Stimulated activated CD8-positive, alpha-beta memory T cell treated with anti-CD3 and anti-CD28 coated beads, Interleukin-12 subunit alpha, Interleukin-12 subunit beta, amount 100 ng/mL, for 24 hours (primary cell): ENCODE results near the gene CHCHD6.

Experiments used
- DNase-seq: peaks from one replicate; pipeline ENCODE4 v3.0.0-alpha.2; 2020; ENCODE audit errors: extremely low read depth

The CHCHD6 gene

GRCh38 chr3:126859415-126860246 is 155.6 kb downstream of the CHCHD6 start:
- no peak for DNase-seq

GRCh38 chr3:126865736-126866135 is 161.7 kb downstream of the CHCHD6 start:
- DNase-seq = no peak

DNA sequence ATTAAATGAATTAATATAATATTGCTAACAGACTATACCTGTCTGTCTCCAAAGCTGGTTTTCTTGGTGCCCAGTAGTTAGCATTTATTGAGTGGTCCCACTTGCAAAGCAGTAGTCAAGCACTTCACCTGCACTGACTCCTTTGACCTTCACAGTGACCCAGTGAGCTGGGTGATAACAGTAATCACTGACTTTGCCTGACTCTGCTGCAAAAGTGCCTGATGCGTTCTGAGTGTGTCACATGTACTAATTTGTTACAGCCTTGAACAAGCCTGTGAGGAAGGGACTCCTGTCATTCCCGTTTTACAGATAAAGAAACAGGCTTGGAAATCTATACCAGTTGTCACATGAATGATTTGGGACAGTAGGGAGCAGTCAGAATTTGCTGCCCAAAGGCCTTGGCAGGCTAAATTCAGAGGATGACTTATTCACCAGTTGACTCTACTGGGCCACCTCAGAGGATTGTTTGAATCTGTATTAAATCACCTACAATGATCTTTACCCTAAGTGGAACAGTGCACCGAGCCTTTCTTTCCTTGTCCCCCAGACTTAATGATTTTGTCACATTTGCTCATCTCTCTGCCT is 162.2 kb downstream of the CHCHD6 start:
- no peak for DNase-seq

DNA sequence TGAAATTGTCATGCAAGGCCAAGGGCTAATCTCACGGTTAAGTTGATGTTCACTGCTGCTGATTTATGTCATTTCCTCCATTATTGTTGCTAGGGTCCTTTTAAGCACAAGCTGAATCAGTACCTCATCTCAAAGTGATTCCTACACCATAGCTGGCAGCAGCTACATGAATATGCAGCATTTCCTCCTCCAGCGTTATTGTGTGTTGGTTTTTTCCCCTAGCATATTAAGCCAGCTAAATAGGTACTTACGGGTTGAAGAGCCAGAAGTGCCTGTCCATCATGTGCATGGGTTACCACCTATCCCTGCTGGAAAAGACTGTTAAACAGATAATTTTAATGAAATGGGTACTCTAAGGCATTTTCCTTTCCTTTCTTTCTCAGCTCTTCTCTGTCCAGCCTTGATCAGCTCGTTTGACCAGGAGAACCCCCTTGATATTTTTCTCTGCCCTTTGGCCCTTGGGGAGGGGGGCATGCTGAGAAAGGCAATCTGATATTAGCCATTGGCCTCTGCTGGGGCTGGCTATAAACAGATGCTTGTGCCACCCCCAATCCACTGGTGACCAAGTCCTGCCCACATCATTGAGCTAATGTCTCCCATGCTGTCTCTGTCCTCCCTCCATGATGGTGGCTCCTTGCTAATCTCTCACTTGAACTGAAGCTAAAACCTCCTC is 163.3 kb downstream of the CHCHD6 start:
- DNase-seq = no peak

DNA sequence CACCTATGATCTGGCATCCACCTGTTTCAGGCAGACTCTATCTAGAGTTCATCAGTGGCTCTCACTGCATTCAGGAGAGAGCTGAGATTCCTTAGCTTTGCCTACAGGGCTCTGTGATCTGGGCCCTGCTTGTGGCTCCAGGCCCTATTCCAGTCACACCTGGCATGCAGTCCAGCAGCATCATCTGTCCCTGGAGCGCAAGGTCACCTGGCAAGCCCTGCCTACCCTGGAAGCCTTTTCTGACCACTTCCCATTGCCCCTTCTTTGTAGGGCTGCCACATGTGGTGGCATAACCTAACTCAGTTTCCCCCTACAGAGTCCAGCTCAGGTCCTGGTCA is 163.8 kb downstream of the CHCHD6 start:
- no peak for DNase-seq

DNA sequence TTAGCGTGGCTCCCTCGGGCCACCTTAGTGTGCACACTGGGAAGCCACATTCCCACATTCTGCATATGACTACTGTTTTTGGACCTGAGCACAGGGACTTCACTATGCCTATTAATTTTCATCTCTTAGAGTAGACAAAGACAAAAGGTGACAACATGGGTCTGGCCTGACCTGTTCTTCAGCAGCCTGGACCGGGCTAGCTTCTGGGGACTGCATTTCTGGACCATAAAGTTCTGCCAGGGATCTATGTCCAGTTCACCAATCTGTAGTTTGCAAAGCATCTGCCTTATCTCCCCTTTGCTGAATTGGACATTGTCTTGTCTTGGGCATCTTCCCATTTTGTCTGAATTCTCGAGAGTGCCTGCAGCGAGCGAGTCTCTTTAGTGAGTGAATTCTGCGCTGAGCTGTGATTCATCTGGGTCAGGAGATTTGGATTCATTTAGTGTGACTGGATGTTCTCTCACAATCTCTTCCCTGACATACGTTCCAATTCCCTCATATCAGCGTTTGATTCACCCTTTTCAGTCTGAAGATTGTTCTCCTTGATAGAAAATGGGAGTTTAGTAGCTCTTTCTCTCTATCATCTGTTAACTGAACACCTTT is 166.7 kb downstream of the CHCHD6 start:
- no peak for DNase-seq

GRCh38 chr3:126872701-126873342 is 168.8 kb downstream of the CHCHD6 start:
- DNase-seq = no peak

DNA sequence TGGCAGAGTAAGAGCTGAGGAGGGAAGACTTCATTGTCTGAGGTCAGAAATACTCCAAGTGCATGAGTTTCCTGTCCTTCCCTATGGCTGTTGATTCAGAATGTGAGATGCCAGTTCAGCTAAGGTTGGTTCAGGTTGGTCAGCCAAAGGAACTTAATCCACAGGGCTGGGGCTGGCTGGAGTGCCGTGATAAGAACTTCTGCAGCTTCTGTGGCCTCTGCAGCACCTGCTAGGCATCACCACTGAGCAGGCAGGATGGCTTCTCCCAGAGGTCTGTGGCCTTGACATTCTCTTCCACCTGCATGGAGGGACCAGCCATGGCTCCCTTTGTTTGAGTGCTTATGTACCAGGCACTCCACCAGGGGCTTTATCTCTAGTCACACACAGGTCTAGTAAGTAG is 169.4 kb downstream of the CHCHD6 start:
- DNase-seq = no peak

GRCh38 chr3:126878664-126879063 is 174.6 kb downstream of the CHCHD6 start:
- no peak for DNase-seq

DNA sequence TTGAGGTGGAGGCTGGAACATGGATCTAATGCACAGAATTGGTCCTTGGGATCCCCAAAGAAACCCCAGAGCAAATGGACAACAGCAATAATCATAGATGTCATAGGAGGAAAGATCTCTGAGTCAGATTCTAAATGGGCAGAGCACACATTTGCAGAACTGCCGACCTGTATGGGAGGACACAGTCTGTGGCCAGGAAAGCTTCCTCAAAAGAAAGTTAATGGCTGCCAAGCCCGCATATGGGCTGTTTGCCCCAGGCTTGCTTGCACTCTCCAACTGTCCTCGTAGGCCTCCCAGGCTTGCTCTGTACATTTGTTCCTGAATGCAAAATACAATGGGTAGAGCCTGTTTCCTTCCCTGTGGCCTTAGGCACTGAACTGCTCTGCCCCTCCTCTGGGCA is 176.9 kb downstream of the CHCHD6 start:
- no peak for DNase-seq

- no peak for DNase-seq
Observed at GRCh38 chr3:126881861-126882260, 177.8 kb downstream of the CHCHD6 start.

GRCh38 chr3:126883241-126883640 is 179.2 kb downstream of the CHCHD6 start:
- DNase-seq = no peak

DNA sequence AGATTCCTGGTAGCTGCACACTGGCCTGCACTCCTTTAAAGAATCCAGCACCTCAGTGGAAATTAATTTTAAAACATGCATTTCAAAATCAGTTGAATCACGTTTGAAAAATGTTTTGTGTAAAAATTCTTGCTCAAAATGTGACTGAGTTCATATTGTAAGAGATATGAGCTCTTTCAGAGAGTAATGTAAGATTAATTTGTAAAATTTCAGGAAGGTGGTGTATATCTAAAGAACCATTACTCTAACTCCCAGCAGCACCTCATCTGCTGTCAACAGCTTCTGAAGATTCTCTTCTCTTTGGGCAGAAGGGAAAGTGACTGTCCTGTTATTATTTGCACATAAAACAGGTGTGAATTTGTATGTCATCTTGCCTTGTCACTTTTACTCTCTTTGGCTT is 181.4 kb downstream of the CHCHD6 start:
- DNase-seq = no peak

DNA sequence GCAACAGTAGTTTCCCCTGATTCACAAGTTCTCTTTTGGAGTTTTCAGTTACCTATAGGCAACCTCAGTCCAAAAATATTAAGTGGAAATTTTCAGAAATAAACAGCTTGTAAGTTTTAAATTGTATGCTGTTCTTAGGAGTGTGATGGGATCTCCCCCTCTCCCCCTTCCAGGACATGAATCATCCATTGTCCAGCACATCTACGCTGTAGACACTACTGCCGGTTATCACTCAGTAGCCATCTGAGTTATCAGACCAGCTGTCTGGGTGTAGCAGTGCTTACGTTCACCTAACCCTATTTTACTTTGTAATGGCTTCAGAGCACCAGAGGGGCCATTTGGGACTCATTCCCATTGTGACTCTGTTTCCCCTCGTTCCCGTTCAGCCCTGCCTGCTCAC is 182.2 kb downstream of the CHCHD6 start:
- no peak for DNase-seq

DNA sequence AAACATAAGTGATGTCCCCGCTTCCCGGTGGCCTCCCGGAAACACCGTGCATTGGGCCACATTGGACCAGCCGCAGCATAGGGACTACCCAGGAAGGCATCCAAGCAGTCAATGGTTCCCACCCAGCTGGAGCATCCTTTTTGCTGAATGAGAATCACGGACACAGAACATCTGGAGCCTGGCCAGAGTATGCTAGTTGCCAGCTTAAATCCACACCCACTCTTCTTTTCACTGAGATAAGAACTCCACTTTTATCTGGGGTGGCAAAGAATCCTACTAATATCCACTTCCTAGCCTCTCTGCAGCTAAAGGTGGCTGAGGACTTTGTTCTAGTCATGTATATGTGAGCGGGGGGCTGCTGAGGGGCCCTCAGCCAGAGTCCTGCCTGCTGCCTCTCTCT is 183.6 kb downstream of the CHCHD6 start:
- DNase-seq = no peak

GRCh38 chr3:126888186-126888760 is 184.2 kb downstream of the CHCHD6 start:
- DNase-seq = no peak

DNA sequence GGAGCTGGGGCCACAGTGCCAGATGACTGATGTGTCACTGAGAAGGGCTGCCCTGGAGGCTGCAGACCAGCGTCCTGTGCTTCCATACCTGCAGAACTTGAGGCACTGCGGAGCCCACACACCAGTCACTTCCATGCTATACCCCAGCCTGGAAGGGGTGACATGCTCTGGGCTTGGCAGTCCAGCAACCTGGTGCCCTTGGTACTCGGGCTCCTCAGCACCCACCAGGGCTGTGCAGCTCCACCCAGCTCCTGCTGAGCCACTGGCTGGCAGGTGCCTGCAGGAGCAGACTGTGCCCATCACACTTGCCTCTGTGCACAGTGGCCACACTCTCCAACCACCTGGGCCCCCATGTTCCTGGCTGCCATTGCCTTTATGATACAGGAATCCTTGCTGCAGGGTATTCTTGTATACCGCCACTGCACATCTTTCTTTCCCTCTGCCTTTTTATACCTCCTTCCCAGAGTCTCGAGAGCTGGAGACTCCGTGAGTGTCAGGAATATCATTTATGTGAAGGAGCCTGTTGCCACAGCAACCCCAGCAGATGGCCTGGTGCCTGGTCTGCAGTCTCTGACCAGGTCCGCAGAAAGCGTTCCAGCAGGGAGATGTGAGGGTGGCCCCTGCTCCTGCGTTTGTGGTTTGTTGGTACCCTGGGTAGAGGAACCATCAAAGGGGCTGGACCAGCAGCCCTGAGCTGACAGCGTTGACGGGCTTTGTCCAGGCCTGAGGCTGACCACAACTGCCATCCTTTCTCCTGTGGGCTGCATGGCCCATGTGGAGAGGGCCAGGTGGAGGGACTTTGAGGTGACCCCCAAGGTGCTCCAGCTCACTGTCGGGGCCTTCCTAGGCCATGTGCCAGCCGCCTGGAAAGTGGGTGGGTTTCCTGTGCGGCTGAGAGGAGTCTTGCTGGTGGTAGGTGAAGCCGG is 185.5 kb downstream of the CHCHD6 start:
- DNase-seq = no peak

DNA sequence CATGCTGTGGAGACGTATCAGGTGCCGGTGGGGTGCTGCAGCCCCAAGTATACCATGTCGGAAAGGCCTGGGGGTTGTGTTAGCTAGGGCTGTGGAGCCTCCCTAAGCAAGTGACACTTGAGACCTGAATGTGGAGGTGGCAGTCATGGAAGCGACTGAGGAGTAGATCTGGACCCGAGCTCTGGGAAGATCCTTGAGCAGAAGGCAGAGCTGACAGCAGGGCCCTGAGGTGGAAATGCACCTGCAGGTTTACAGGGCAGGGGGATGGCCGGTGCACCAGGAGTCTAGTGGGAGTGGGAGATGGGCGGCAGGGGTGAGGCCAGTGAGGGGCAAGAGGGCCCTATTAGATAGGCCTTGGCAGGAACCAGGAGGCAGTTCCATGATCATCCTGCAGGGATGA is 187.1 kb downstream of the CHCHD6 start:
- DNase-seq = no peak

- no peak for DNase-seq
Observed at GRCh38 chr3:126891791-126892190, 187.8 kb downstream of the CHCHD6 start.

DNA sequence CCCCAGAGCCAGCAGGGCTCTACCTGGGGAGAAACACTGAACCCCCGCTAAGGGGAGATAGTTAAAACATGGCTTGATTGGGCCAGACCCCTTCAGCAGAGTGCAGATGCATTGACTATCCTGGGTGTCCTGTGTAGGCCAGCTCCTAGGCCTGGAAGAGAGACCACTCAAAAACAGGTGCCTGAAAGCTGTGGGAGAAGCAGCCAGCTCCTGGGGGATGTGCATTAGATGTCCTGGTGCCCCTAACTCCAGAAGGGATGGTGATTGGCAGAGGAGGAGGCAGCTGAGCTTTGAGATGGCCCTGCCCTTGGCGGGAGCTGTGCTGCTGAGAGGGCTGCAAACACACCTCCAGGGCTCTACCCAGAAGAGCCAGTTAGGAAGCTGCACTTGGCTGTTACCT is 189.6 kb downstream of the CHCHD6 start:
- DNase-seq = no peak

- DNase-seq = no peak
Observed at GRCh38 chr3:126894475-126894874, 190.4 kb downstream of the CHCHD6 start.
